ENCODE results near the gene SZT2.
A peak's percentile ranks its signal among the peaks of the same experiment; 100 is the strongest.
"Not testable (repeated sequence)": the region's sequence is repeated elsewhere in the genome, so short reads cannot be mapped to it uniquely, and the experiment has no call there.

Gene SZT2

GRCh38 chr1:43392702-43393101 lies 3.0 kb downstream of the SZT2 start:
- no peak for DNase-seq

GRCh38 chr1:43395523-43395922 lies 5.8 kb downstream of the SZT2 start:
- DNase-seq: no peak

- DNase-seq: no peak
Measured at GRCh38 chr1:43396059-43396458, 6.4 kb downstream of the SZT2 start.

- no peak for DNase-seq
Measured at GRCh38 chr1:43398227-43398626, 8.5 kb downstream of the SZT2 start.

- DNase-seq: not testable (repeated sequence)
Measured at GRCh38 chr1:43400441-43400840, 10.7 kb downstream of the SZT2 start.

GRCh38 chr1:43402089-43402865 lies 12.6 kb downstream of the SZT2 start:
- no peak for DNase-seq

- DNase-seq: no peak
Measured at GRCh38 chr1:43404353-43404752, 14.7 kb downstream of the SZT2 start.

- no peak for DNase-seq
Measured at GRCh38 chr1:43405219-43405875, 15.6 kb downstream of the SZT2 start.

GRCh38 chr1:43405876-43406234 lies 16.2 kb downstream of the SZT2 start:
- no peak for DNase-seq

- DNase-seq: no peak
Measured at GRCh38 chr1:43410571-43410970, 20.9 kb downstream of the SZT2 start.

GRCh38 chr1:43413426-43413825 lies 23.7 kb downstream of the SZT2 start:
- not testable (repeated sequence) for DNase-seq

GRCh38 chr1:43414634-43415223 lies 25.0 kb downstream of the SZT2 start:
- DNase-seq: peak; percentile 53 to 66

- DNase-seq: no peak
Measured at GRCh38 chr1:43415901-43416300, 26.2 kb downstream of the SZT2 start.

- no peak for DNase-seq
Measured at GRCh38 chr1:43418858-43419257, 29.2 kb downstream of the SZT2 start.

- DNase-seq: no peak
Measured at GRCh38 chr1:43419627-43420425, 30.1 kb downstream of the SZT2 start.

GRCh38 chr1:43420874-43421273 lies 31.2 kb downstream of the SZT2 start:
- DNase-seq: no peak

GRCh38 chr1:43421396-43421795 lies 31.7 kb downstream of the SZT2 start:
- DNase-seq: no peak

GRCh38 chr1:43421976-43422750 lies 32.5 kb downstream of the SZT2 start:
- no peak for DNase-seq

GRCh38 chr1:43422995-43423671 lies 33.4 kb downstream of the SZT2 start:
- DNase-seq: no peak

GRCh38 chr1:43423672-43424550 lies 34.2 kb downstream of the SZT2 start:
- no peak for DNase-seq

- no peak for DNase-seq
Measured at GRCh38 chr1:43425045-43425444, 35.3 kb downstream of the SZT2 start.

All from AML-193 (cell line).